Measurements from ENCODE around the gene ATP6V1A.

- TF ChIP-seq CTCF (IDR thresholded peaks at IDR 0.05; ENCODE audit: borderline replicate concordance, extremely low read depth, low read length, poor library complexity, severe bottlenecking) = no peak
- no peak for TF ChIP-seq EZH2 (IDR thresholded peaks at IDR 0.05; ENCODE audit: borderline replicate concordance, low read depth, low read length, severe bottlenecking)
These were observed 44.5 kb downstream of the ATP6V1A start for GRCh38 chr3:113791381-113791780.

All from DND-41 (cell line).